Measurements from ENCODE around the gene ABCG1.
A peak's percentile ranks its signal among the peaks of the same experiment; 100 is the strongest.

ABCG1 gene

DNA sequence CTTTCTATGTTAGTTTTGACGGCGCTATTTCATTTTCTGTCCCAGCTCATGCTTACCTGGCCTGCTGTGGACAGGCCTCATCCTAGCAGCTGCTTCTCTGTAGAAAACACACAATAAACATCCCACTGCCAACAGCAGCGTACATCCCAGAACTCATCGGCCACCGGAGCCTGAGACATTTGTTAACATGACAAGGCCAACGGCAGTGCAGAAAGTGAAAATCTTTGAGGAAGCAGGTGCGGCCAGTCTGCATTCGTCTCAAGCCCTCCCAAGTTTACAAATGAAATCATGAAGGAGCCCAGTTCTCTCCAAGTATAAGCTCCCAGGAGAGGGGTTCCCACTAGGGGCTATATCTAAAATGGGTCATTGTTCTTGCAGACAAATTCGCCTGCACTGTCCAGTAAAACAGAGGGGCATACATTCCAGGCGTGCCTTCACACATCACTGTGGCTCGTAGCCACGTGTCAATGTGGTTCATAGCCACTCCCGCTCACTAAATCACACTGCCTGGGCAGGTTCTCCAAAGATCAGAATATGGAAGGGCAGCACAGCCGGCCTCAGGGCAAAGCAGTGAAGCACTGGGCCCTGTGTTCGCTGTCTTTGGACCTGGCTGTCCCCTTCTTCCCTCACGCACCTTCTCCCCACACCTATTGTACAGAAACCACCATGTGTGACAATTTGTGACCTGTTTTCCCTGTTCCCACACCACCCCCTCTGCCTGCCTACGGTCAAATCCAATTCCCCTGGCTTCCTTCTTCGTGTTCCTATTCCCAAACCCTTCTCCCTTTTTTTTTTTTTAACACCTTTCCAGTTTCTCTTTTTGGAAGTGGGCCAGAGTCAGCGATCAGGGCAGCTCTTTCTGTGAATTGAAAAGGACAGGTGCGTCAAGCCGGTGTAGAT is 27.0 kb upstream of the ABCG1 start:
- DNase-seq (ENCODE audit: low spot score): no peak

GRCh38 chr21:42193131-42193671 is 25.7 kb upstream of the ABCG1 start:
- DNase-seq (ENCODE audit: low spot score): no peak

DNA sequence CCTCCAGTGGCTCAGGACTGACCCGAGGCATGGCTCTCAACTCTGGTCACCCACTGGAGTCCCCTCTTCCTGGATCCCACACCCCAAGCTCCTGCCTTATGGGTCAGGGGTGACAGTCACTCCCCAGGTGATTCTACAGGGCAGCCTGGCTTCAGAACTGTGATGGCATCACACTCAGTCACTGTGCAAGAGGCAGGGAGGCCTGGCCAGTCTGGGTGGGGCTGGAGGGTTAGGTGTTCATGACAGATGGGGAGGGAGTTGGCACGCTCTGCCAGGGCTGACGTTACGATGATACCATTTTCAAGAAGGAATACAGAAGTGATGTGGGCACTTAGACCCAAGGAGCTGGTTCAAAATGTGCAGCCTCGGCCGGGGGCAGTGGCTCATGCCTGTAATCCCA is 25.2 kb upstream of the ABCG1 start:
- no peak for DNase-seq (ENCODE audit: low spot score)

GRCh38 chr21:42194863-42195262 is 24.1 kb upstream of the ABCG1 start:
- no peak for DNase-seq (ENCODE audit: low spot score)

DNA sequence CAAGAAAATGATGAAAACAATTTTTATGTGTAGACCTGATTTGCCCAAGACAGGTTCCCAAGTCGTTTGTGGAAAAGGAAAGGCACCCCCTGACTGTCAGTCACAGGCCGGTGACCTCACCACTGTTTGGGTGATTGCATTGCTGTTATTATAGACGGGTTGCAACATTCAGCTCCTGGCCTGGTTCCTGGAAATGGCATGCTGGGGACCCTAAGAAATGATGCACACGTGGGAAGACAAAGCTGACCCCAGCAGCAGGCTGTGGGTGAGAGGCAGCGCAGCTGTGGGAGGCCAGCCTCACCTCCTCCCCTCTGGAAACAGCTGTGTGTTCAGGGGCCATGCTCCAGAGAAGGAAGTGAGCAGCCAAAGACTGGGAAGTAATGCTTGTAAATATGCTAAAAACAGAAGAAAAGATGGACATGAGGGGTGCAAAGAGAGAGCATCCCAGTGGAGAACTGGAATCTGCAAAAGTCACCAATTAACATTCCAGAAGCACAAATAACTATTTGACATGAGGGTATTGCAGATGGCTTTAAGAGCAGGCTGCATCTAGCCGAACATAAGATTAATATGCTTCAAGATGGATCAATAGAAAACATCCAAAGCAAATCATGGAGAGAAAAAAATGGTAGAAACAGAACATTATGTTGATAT is 23.4 kb upstream of the ABCG1 start:
- no peak for DNase-seq (ENCODE audit: low spot score)

DNA sequence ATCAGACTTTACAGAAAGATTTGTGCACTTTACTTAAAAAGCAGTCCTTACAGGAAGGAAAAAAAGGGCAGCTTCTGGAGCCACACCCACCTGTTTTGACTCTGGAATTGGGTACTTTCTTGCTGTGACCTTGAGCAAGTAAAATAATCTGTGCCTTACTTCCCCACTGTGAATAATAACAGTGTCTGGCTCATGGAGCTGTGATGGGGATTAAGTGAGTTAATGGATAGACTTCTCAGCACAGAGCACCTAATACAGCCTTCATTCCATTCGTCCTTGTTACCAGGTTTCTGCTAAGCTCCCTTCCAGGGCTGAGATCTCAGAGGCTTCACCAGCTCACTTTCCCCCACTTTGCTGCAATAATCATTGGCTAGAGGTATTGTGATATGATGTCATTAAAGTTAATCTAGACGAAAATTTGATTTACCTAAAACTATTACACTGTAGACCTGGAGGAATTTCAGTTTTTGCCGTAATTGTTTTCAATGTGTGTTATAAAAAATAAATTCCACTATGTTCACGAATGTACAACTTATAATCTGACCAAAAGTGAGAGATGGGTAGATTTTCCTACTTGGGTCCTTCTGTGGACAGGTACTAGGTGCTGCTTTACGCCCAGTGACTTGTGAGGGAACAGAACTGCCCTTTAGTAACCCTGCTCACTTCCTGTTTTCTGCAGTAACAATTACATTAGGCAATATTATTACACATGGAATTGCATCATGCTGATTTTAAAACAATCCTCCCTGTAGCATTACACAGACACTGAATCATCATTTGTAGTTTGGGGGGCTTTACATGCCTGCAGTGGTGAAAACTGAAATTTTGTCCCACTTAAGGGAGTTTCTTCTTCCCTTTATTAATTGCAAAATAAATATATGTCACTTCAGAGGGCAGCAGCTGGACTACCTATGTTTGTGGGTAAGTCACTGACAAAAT is 19.7 kb upstream of the ABCG1 start:
- DNase-seq (ENCODE audit: low spot score): peak; percentile 52

DNA sequence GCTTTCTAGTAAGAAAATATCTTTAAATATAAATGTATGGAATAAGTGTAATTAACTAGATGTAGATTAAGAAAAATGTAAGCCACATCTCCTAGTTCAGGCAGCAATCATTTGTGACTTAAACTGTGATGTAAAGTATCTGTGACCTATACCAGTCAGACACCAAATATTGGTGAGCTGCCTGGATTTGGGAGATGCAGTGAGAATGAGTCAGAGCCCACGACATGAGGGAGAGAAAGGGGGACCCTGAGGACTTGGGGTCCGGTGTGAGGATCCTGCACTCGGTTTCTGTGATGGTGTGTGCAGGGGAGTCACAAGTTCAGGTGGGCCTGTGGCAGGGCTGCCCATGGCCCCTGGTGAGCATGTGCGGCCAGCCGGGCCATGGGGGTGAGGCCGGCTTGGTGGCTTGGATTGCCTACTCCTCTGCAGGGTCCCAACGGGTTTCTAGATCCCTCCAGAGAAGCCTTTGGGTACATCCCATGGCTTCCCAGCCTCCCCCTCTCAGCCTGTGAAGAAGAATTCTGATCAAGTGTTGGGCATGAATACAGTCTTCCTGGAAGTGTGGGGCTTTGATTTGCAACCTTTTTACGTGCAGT is 19.0 kb upstream of the ABCG1 start:
- no peak for DNase-seq (ENCODE audit: low spot score)

DNA sequence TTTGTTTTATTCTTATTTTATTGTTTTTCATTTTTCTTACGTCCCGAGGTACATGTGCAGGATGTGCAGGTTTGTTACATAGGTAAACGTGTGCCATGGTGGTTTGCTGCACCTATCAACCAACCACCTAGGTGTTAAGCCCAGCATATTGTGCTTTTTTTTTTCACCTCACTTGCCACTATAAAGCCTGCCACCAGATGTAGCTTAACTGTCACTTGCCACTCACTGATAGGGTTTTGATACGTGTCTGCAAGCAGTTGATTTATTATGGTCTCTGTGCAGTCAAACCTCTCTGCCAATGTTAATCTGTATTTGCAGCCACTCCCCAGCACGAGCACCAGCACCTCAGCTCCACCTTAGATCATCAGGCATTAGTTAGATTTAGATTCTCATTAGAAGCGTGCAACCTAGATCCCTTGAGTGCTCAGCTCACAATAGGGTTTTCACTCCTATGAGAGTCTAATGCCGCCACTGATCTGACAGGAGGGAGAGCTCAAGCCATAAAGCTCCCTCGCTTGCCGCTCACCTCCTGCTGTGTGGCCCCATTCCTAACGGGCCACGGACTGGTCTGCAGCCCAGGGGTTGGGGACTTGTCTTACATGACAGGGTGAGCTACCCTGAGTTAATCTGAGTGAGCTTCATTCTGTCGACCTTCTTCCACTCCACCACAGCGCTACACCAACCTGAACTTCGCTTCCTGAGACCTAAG is 17.9 kb upstream of the ABCG1 start:
- no peak for DNase-seq (ENCODE audit: low spot score)

- no peak for DNase-seq (ENCODE audit: low spot score)
Observed at GRCh38 chr21:42201615-42202161, 17.3 kb upstream of the ABCG1 start.

DNA sequence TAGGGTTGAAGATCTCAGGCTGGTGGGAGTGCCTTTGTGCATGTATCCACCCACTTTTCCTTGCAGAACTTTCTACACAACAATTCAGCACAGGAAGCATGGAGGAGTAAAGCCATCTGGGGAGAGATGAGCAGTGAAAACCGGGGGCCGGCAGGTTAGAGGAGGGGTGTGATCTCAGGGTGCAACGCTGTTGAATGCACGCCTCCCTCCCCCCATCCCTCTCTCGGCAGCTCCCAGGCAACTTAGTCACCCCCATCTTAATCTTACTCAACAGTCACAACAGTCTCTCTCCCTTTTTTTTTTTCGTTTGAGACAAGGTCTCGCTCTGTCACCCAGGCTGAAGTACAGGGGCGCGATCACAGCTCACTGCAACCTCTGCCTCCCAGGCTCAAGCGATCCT is 16.6 kb upstream of the ABCG1 start:
- DNase-seq (ENCODE audit: low spot score): no peak

GRCh38 chr21:42203321-42203720 is 15.6 kb upstream of the ABCG1 start:
- no peak for DNase-seq (ENCODE audit: low spot score)

- no peak for DNase-seq (ENCODE audit: low spot score)
Observed at GRCh38 chr21:42203936-42204335, 15.0 kb upstream of the ABCG1 start.

DNA sequence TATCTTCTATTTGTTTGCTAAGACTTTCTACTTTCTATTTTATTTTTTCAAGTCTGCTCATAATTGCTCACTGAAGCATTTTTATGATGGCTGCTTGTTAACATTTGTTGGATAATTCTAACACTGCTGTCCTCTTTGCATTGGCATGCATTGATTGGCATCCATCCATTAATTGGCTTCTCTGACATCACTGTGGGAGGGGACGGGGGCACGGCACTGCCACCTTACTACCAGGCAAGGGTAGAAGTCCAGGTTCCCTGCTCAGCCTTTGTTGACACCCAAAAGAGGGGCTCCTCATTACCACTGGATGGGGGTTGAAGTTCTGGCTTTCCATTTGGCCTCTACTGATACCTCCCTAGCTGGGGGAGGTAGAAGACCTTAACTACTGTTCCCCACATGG is 11.5 kb upstream of the ABCG1 start:
- no peak for DNase-seq (ENCODE audit: low spot score)

- DNase-seq (ENCODE audit: low spot score): no peak
Observed at GRCh38 chr21:42208036-42208435, 10.9 kb upstream of the ABCG1 start.

- DNase-seq (ENCODE audit: low spot score): no peak
Observed at GRCh38 chr21:42208801-42209490, 10.0 kb upstream of the ABCG1 start.

- no peak for DNase-seq (ENCODE audit: low spot score)
Observed at GRCh38 chr21:42209801-42210479, 9.0 kb upstream of the ABCG1 start.

DNA sequence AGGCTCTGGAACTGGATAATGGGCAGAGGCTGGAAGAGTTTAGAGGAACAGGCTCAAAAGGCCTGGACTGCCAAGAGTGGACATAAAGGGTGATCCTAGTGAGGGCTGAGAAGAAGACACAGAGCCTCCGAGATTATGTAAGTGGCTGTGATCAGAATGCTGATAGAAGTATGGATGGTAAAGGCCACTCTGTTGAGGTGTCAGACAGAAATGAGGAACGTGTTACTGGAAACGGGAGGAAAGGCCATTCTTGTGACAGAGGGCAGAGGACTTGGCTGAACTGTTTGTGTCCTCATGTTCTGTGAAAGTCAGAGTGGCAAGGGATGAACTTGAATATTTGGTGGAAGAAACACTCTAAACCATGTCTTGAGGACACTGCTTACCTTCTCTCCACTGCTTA is 6.7 kb upstream of the ABCG1 start:
- DNase-seq (ENCODE audit: low spot score): no peak

DNA sequence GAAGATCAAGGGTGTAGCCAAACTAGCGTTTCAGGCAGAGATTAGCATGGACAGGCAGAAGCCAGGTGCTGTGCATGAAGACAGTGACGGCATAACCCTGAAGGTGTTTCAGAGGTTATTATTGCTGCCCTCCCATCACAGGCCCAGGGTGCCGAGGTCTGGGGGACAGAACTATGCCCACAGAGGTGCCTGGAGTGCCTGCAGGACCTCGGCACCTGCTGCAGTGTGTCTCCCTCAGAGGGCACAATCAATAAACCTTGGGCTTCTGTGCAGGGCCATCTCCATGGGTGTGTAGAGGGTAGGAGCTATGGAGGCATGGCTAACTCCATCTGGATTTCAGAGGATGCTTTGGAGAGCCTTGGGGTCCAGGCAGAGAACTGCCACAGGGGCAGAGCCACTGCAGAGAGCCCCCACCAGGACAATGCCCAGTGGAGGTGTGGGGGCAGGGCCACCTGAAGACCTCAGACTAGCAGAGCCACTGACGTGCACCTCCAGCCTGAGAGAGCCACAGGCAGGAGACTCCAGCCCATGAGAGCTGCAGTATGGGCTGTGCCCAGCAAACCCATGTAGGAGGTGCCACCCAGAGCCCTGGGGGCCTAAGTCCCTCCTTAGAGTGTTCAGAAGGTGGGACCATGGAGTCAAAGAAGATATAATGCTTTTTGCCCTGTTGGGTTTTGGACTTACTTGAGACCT is 5.7 kb upstream of the ABCG1 start:
- DNase-seq (ENCODE audit: low spot score): no peak
